H9 (cell line): ENCODE measurements around the gene UPK3A. TPM values are rescaled to one million over a fixed set of nuclear protein-coding genes. Genes with fewer than 3 reads are reported as not detected.

Source experiments
- DNase-seq: peaks from one replicate; pipeline ENCODE4 v3.0.0-alpha.2; 2017
- H2AFZ ChIP-seq: one replicate; pipeline ENCODE4 v1.6.1; 2013; ENCODE audit warnings: mild to moderate bottlenecking, low read length, control low read depth, moderate library complexity
- H2AK5ac ChIP-seq: 2 replicates; pipeline ENCODE4 v1.6.1; 2013; ENCODE audit warnings: low read length, control low read depth, mixed read lengths; ENCODE audit not compliant: insufficient read length
- H2BK120ac ChIP-seq: one replicate; pipeline ENCODE4 v1.6.1; 2013; ENCODE audit warnings: low read depth, mild to moderate bottlenecking, low read length, control low read depth, inconsistent platforms; ENCODE audit not compliant: poor library complexity, severe bottlenecking
- H2BK12ac ChIP-seq: 2 replicates; pipeline ENCODE4 v1.6.1; 2013; ENCODE audit warnings: low read length, control low read depth, mixed read lengths, low read depth; ENCODE audit not compliant: insufficient read length
- H2BK15ac ChIP-seq: 2 replicates; pipeline ENCODE4 v1.6.1; 2013; ENCODE audit warnings: low read depth, low read length, control low read depth
- H2BK20ac ChIP-seq: one replicate; pipeline ENCODE4 v1.6.1; 2013; ENCODE audit warnings: low read depth, mild to moderate bottlenecking, low read length, control low read depth, inconsistent platforms; ENCODE audit not compliant: poor library complexity, severe bottlenecking
- H2BK5ac ChIP-seq: 2 replicates; pipeline ENCODE4 v1.6.1; 2013; ENCODE audit warnings: low read length, control low read depth, mixed read lengths; ENCODE audit not compliant: insufficient read length
- H3K14ac ChIP-seq: 2 replicates; pipeline ENCODE4 v1.6.1; 2013; ENCODE audit warnings: low read length, control low read depth; ENCODE audit not compliant: insufficient read depth
- H3K18ac ChIP-seq: 2 replicates; pipeline ENCODE4 v1.6.1; 2013; ENCODE audit warnings: low read depth, mild to moderate bottlenecking, mixed read lengths, low read length, control low read depth; ENCODE audit not compliant: insufficient read length
- H3K23ac ChIP-seq: 2 replicates; pipeline ENCODE4 v1.6.1; 2013; ENCODE audit warnings: low read length, control low read depth, mixed read lengths, low read depth; ENCODE audit not compliant: insufficient read length
- H3K23me2 ChIP-seq: 2 replicates; pipeline ENCODE4 v1.6.1; 2013; ENCODE audit warnings: low read depth, mild to moderate bottlenecking, mixed read lengths, low read length, control low read depth; ENCODE audit not compliant: insufficient read length, poor library complexity, severe bottlenecking
- H3K27ac ChIP-seq: 2 replicates; pipeline ENCODE4 v1.5.1; 2013; ENCODE audit warnings: low read length, control low read depth, mixed read lengths, low read depth; ENCODE audit not compliant: insufficient read length
- H3K27me3 ChIP-seq: 2 replicates; pipeline ENCODE4 v1.6.1; 2013; ENCODE audit warnings: low read length, control low read depth, inconsistent platforms; ENCODE audit not compliant: insufficient read depth
- H3K4ac ChIP-seq: 2 replicates; pipeline ENCODE4 v1.6.1; 2013; ENCODE audit warnings: low read depth, mild to moderate bottlenecking, control low read depth, inconsistent platforms, low read length, moderate library complexity
- H3K4me1 ChIP-seq: 2 replicates; pipeline ENCODE4 v1.6.1; 2013; ENCODE audit warnings: low read length, control low read depth, inconsistent platforms; ENCODE audit not compliant: insufficient read depth
- H3K4me2 ChIP-seq: 2 replicates; pipeline ENCODE4 v1.6.1; 2013; ENCODE audit warnings: low read length, control low read depth, mixed read lengths; ENCODE audit not compliant: insufficient read length, insufficient read depth
- H3K56ac ChIP-seq: 2 replicates; pipeline ENCODE4 v1.6.1; 2013; ENCODE audit warnings: low read depth, mild to moderate bottlenecking, mixed read lengths, low read length, control low read depth; ENCODE audit not compliant: insufficient read length
- H3K79me1 ChIP-seq: 2 replicates; pipeline ENCODE4 v1.6.1; 2013; ENCODE audit warnings: low read depth, mild to moderate bottlenecking, moderate library complexity, low read length, control low read depth, inconsistent platforms; ENCODE audit not compliant: insufficient read depth, poor library complexity, severe bottlenecking
- H3K79me2 ChIP-seq: 2 replicates; pipeline ENCODE4 v1.6.1; 2013; ENCODE audit warnings: low read length, control low read depth, inconsistent platforms; ENCODE audit not compliant: insufficient read depth
- H3K9ac ChIP-seq: 2 replicates; pipeline ENCODE4 v1.6.1; 2013; ENCODE audit warnings: low read length, control low read depth, mixed read lengths; ENCODE audit not compliant: insufficient read length; ENCODE audit errors: extremely low read depth
- H3K9me3 ChIP-seq: one replicate; pipeline ENCODE4 v1.6.1; 2013; ENCODE audit warnings: low read depth, low read length, inconsistent platforms; ENCODE audit not compliant: control insufficient read depth
- H3T11ph ChIP-seq: one replicate; pipeline ENCODE4 v1.6.1; 2013; ENCODE audit warnings: mild to moderate bottlenecking, low read length, control low read depth, inconsistent platforms
- H4K20me1 ChIP-seq: one replicate; pipeline ENCODE4 v1.6.1; 2013; ENCODE audit not compliant: control insufficient read depth, insufficient read length, insufficient read depth
- H4K5ac ChIP-seq: 2 replicates; pipeline ENCODE4 v1.6.1; 2013; ENCODE audit warnings: low read depth, mild to moderate bottlenecking, mixed read lengths, low read length, control low read depth; ENCODE audit not compliant: insufficient read length
- H4K8ac ChIP-seq: replicated peaks from 2 replicates; pipeline ENCODE4 v1.6.1; 2013; ENCODE audit warnings: low read length, control low read depth, mixed read lengths, low read depth; ENCODE audit not compliant: insufficient read length
- H4K91ac ChIP-seq: 2 replicates; pipeline ENCODE4 v1.6.1; 2013; ENCODE audit warnings: low read depth, mild to moderate bottlenecking, moderate library complexity, mixed read lengths, low read length, control low read depth; ENCODE audit not compliant: insufficient read length
- H3K27ac Mint-ChIP-seq, 3 experiments: 2 replicates in 2 of 3; 3 replicates in 1 of 3; pipeline ENCODE4 v1.8.0; 2020 to 2021; ENCODE audit warnings: mixed read lengths in 3 of 3, mild to moderate bottlenecking in 1 of 3, moderate library complexity in 1 of 3
- H3K27me3 Mint-ChIP-seq: 2 replicates; pipeline ENCODE4 v1.8.0; 2021; ENCODE audit warnings: low read depth, mild to moderate bottlenecking, moderate library complexity, mixed read lengths
- H3K36me3 Mint-ChIP-seq, 3 experiments: 2 replicates in 2 of 3; 3 replicates in 1 of 3; pipeline ENCODE4 v1.8.0; 2020 to 2021; ENCODE audit warnings: low read depth in 3 of 3, mixed read lengths in 3 of 3; ENCODE audit not compliant: insufficient read depth in 1 of 3
- H3K4me1 Mint-ChIP-seq, 2 experiments: 2 replicates each; pipeline ENCODE4 v1.8.0; 2020; ENCODE audit warnings: mixed read lengths in 2 of 2
- H3K4me3 Mint-ChIP-seq, 2 experiments: 2 replicates in 1 of 2; 3 replicates in 1 of 2; pipeline ENCODE4 v1.8.0; 2020 to 2021; ENCODE audit warnings: mild to moderate bottlenecking in 2 of 2, mixed read lengths in 2 of 2, moderate library complexity in 1 of 2
- H3K9me3 Mint-ChIP-seq, 2 experiments: 2 replicates in 1 of 2; 3 replicates in 1 of 2; pipeline ENCODE4 v1.8.0; 2020; ENCODE audit warnings: mild to moderate bottlenecking in 2 of 2, mixed read lengths in 2 of 2, moderate library complexity in 1 of 2
- WGBS: extraction: QIAGEN DNeasy Blood & Tissue Kit; methylation state at CpG from one replicate; pipeline ENCODE4 v1.1.7; 2013; ENCODE audit warnings: missing lambda C conversion rate, low lambda C conversion rate, mixed read lengths; ENCODE audit not compliant: insufficient read length; ENCODE audit errors: extremely low coverage; 5-methylcytosine and 5-hydroxymethylcytosine counted together
- total RNA-seq: library from RNA; stranded (reverse); gene quantifications from 2 replicates; pipeline ENCODE4 v1.2.1, GENCODE V29; 2021
- TF ChIP-seq, protein P1 (sequence below): fragments of 200-600 bp; sonication (generic); conservative IDR thresholded peaks from 3 replicates; pipeline ENCODE4 v1.8.0; 2021; ENCODE audit warnings: antibody characterized with exemption, mild to moderate bottlenecking

Gene UPK3A
- total RNA-seq, 1 experiment from 2014 or later, result not detected

DNA sequence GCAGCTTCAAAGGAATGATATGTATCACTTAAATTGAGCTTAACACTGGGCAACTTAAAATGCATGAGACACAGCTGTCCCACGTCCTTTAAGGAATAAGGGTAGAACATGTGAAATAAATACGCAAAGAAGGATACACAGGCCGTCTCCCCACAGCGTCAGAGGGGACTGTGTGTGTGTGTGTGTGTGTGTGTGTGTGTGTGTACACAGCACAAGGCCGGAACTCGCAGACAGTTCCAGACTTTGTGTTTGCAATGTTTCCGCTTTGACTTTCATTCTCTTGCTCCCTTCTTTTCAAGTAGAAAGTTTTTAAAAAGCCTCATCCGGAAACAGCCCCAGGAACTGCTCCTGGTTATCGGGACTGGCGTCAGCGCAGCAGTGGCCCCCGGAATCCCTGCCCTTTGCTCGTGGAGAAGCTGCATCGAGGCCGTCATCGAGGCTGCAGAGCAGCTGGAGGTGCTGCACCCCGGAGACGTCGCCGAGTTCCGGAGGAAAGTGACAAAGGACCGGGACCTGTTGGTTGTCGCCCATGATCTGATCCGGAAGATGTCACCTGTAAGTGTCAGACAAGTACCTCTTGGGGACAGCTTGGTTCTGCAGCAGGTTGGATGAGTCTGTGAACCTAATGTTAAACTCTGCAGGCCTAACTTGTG lies 38.2 kb downstream of the UPK3A start:
- H2BK15ac ChIP-seq, result no peak overlapping the region
- no peaks in the 10 kb centered on the region for H3K23me2 ChIP-seq
- H3K9me3 ChIP-seq, result no peaks in the 10 kb centered on the region
- H4K91ac ChIP-seq, result no peak overlapping the region
- no peak overlapping the region for H3K4me2 ChIP-seq
- H2BK5ac ChIP-seq, result no peak overlapping the region
- Mint-ChIP-seq H3K27ac (no peak overlapping the region), H3K4me3 (no peak overlapping the region), H3K4me1 (peaks cover 14 to 19% of the 10 kb centered on the region in 2 experiments), H3K36me3 (peaks cover 23 to 46% (median 44%) of the 10 kb centered on the region in 3 experiments; a peak in 6 of 7 replicates), H3K27me3 (no peaks in the 10 kb centered on the region), H3K9me3 (no peaks in the 10 kb centered on the region)
- H2AFZ ChIP-seq, result no peak overlapping the region
- H3K56ac ChIP-seq, result no peak overlapping the region
- TF ChIP-seq, protein P1, sequence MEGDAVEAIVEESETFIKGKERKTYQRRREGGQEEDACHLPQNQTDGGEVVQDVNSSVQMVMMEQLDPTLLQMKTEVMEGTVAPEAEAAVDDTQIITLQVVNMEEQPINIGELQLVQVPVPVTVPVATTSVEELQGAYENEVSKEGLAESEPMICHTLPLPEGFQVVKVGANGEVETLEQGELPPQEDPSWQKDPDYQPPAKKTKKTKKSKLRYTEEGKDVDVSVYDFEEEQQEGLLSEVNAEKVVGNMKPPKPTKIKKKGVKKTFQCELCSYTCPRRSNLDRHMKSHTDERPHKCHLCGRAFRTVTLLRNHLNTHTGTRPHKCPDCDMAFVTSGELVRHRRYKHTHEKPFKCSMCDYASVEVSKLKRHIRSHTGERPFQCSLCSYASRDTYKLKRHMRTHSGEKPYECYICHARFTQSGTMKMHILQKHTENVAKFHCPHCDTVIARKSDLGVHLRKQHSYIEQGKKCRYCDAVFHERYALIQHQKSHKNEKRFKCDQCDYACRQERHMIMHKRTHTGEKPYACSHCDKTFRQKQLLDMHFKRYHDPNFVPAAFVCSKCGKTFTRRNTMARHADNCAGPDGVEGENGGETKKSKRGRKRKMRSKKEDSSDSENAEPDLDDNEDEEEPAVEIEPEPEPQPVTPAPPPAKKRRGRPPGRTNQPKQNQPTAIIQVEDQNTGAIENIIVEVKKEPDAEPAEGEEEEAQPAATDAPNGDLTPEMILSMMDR, result no peak
- H3K4me1 ChIP-seq, result no peaks in the 10 kb centered on the region
- H3K23ac ChIP-seq, result no peak overlapping the region
- no peak overlapping the region for H4K8ac ChIP-seq
- H4K5ac ChIP-seq, result no peak overlapping the region
- H3K4ac ChIP-seq, result no peak overlapping the region
- no peaks in the 10 kb centered on the region for H3K79me2 ChIP-seq
- H2BK12ac ChIP-seq, result no peak overlapping the region
- H2BK120ac ChIP-seq, result no peak overlapping the region
- H2AK5ac ChIP-seq, result no peak overlapping the region
- no peak overlapping the region for H3T11ph ChIP-seq
- H4K20me1 ChIP-seq, result no peaks in the 10 kb centered on the region
- no peak overlapping the region for H3K9ac ChIP-seq
- no peak overlapping the region for H3K14ac ChIP-seq
- WGBS, result no CpG with 5 or more reads among the region's 24 CpGs
- no peak overlapping the region for H3K27ac ChIP-seq
- H2BK20ac ChIP-seq, result no peak overlapping the region
- no peak for DNase-seq
- H3K18ac ChIP-seq, result no peak overlapping the region
- H3K27me3 ChIP-seq, result no peaks in the 10 kb centered on the region
- H3K79me1 ChIP-seq, result peaks cover 5% of the 10 kb centered on the region
